NCI-H2081 treated with DMSO at 0.1 percent for 48 hours (cell line): Measurements from ENCODE around the gene BORCS8.

Experiments
- DNase-seq: peaks from one replicate; lab custom pipeline; 2025; lab: John Stamatoyannopoulos, UW

Gene BORCS8

DNA sequence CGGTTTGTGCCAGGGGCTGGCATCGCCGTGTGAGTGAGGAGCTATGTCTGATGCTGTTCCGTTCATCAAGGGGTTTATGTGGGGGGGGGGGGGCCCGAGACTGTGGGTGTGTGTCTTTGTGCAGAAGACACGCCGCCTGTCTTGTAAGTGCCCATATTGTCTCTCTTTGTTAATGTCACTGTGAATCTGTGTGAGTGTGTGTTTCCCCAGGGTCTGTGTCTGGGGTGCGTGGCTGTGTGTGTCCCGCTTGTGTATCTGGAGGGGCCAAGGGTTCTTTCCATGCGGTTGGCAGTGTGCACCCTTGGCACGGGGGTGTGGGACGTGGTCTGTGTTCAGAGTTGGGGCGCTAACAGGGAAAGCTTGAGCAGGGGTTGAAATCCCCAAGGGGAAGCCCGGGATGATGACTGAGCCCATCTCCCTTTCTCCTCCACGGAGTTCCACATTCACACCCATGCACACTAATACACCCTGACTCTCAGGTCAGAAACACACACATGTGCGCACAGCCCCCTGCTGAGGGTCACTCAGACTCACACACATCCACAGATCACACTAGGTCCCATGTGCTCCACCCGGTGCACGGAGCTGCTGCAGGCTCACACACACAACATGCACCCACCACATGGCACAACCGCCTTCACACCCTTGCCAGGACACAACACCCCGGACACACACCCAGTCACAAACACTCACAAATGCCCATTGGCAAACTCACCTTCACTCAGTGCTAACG lies 21.6 kb upstream of the BORCS8 start:
- no peak for DNase-seq

DNA sequence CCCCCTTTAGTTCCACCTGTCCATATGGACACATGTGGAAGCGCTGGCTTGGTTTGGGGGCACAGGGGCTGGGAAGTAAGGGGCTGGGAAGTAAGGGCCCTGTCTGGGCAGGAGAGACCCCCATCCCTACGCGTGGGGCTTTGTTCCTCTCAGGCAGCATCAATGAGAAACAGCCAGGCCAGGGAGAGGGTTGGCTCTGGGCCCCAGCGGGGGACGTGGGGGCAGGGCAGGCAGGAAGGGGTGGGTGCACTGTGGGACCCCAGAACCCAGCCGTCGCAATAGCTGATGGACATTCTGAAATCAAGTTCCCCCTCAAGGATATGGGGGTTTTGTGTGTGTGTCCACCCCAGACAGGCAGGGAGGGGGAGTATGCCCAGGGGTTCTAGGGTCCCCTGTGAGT lies 21.0 kb upstream of the BORCS8 start:
- DNase-seq = no peak

DNA sequence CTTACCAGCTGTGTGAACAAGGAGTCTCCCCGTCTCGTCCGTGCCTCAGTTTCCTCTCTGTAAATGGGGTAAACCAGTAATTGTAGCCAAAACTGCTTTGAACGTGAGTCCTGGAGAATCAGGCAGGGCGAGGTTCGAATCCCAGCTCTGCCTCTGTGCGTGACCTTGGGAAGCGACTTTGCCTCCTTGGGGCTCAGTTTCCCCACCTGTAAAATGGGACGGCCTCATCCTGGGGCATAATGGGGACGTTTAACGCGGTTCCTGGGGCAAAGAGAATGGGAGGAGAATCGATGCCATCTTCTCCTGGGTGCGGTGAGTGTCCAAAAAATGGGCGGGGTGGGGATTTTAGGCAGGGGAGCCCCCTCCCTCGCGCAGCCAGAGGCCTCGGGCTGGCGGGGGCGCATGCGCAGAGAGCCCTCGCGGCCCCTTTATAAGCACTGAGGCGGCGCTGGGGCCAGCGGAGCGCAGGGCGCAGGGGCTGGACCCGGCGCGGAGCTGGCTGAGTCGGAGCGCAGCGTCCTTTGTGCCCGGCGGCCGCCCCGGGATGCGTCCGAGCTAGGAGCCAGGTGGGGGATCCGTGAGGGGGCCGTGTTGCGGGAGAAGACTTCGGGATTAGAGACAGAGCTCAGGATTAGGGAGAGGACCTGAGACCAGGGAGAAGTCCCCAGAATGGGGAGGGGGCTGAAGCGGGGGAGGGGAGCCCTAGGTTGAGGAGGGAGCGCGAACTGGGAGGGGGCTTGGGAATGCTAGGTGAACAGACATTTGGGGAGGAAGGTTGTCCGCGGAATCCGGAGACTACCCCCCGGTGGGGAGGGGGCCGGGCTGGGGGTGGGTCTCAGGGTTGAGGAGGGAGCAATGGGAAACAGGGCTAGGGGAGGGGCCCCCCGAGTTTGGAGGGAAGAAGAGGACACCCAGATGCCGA lies 19.8 kb upstream of the BORCS8 start, which contains the start of gene NCAN:
Gene NCAN, plus strand, starts transcription at position 460 of the 922 bp plus-strand sequence. CDS start 4,996 bp downstream, outside the sequence.
- DNase-seq = no peak

DNA sequence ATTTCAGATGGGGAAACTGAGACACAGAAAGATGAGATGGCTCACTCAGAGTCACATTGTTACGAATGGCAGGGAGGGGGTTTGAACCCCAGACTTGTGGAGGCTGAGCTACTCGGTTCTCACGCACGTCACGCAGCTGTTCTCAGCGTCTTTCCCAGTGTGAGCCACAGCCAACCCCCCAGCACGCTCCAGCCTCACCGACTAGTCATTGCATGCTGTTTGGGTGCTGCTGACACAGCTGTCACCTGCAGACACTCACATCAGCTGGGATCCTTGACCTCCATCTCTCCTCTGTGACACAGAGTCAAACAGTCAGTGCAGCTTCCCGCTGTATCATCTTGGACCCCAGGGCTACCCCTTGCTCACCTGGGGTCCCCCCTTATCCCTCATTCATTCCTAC lies 17.4 kb upstream of the BORCS8 start:
- no peak for DNase-seq

DNA sequence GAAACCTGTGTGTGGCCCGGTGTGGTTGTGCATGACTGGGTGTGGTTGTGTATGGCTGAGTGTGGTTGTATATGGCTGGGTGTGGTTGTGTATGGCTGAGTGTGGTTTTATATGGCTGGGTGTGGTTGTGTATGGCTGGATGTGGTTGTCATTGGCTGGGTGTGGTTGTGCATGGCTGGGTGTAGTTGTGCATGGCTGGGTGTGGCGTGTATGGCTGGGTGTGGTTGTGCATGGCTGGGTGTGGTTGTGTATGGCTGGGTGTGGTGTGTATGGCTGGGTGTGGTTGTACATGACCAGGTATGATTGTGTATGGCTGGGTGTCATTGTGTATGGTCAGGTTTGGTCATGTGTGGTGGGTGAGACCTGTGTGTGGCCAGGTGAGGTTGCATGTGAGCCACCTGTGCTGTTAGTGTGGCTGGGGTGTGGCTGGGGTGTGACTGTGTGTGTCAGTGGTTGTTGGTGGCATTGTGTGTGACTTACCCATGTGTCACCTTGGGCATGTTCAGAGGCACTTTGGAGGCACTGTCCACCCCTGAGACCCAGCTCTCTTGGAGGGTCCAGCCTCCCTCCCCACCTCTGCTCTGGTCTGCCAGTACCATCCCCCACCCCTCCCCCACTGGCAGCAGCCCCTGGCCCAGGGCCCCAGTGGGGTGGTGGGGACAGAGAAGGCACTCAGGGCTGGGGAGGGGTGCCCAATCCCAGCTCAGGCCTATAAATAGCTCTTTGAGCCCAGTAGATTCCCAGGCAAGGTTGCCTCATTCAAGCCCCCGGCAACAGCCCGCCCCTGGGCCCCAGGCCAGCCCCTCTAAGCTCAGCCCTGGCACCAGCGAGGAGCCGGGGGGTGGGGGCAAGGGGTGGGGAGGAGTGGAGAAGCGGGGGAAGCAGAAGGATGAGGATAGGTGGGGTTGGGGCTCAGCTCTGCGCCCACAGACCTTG lies 16.0 kb upstream of the BORCS8 start:
- DNase-seq = no peak

DNA sequence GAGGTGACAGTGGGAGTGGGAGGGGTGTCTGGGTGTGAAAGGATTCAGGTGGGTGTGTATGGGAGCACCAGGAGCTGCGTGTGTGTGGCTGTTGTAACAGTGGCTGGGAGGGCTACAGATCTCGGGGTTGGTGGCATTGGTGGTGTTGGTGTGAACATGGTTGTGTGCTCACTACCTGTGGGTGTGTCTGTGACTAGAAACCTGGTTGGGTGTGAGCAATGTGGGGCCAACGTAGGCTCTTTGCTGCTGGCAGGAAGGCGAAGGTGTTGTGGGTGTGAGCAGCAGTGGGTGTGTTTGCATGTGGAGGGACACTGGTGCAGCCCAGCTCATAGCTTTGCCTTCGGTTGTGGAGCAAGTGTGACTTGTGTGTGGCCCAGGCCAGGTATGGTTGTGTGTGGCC lies 15.0 kb upstream of the BORCS8 start:
- DNase-seq = no peak

DNA sequence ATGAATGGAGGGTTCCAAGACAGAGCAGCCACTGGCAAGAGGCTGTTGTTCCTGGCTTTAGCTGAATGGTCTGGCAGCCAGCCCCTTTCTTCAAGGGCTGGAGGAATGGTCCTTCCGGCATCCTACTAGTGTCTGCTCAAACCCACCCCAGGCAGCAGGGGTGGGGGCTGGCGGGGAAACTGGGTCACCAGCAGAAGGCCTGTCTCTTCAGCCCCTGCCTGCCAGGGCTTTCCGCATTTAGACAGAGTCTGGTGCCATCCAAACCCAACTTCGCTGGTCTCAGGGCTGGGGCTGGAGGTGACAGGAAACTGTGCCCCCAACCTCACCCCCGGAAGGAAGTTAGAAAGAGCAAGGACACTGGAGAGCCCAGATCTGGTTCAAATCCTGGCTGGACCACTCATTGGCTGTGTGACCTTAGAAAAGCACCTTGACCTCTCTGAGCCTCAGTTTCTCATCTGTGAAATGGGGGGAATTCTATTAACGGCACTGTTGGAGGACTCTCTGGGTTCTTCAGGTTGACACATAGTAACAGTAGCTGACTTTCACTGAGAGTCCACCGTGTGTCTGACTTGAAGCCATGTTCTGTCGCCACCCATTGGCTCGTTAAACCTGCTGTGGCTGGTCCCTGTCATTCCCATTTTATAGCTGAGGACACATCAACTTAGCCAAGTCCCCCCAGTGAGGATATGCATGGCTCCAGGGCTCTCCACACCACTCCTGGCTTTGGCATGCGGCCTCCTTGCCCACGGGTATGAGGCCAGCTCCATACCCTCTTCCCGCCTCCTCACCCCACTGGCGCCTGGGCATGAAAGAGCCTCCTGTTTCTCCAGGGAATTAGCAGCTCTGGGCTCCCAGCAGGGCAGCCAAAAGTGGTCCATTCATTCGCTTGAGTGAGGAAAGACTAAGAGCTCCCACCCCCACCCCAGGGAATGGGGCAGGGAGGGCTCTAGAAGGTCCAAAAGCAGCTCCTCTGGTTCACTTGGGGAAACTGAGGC lies 13.8 kb upstream of the BORCS8 start:
- no peak for DNase-seq

DNA sequence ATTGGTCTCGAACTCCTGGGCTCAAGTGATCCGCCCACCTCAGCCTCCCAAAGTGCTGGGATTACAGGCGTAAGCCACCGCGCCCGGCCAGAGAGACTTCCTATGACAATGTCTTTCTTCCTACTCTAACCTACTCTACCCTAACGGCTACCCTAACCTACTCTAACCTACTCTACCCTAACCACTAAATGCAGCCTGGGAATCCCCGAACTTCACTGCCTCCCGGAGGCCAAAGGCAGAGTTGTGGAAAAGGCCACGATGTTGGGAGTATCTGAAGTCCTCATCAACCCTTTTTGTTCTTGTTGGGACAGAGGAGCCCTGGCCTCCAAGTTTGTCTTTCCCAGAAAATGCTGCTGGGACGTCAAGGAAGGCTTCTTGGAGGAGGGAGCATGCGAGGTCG lies 12.2 kb upstream of the BORCS8 start:
- DNase-seq = no peak

DNA sequence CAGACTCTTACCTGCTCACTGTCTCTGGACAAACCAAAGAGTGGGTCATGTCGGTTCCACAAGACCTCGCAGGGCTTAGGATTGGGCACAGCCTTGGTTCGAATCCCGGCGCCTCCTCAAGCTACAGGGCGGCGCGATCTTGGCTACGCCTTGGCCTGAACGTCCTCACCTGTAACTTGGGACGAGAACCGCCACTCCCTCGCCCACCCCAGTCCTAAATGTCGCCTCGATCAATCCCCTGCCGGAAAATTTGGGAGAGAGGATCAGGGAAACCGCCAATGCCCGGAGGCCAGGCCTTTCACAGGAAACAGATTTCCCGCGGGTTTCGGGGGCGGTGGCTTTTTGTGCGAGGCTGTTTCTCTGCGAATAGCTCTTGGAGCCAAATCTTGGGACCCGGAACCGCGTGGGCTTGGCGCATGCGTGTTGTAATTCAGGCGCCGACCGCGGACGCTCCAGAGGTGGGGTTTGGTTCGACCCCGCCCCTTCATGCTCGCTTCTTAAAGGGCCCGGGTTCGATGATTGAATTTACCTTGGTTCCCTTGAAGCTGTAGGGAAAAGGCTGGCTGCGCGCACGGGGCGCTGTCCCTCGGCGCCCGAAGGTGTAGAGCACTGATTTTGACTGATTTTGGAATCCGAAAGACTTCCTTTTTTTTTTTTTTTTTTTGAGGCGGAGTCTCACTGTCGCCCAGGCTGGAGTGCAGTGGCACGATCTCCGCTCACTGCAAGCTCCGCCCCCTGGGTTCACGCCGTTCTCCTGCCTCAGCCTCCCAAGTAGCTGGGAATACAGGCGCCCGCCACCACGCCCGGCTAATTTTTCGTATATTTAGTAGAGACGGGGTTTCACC lies 11.3 kb upstream of the BORCS8 start, which contains the start of gene NR2C2AP:
Gene NR2C2AP, minus strand, starts transcription at position 403 of the 845 bp plus-strand sequence. Its CDS starts 354 bp downstream, at position 49.
- DNase-seq = peak; percentile 68

DNA sequence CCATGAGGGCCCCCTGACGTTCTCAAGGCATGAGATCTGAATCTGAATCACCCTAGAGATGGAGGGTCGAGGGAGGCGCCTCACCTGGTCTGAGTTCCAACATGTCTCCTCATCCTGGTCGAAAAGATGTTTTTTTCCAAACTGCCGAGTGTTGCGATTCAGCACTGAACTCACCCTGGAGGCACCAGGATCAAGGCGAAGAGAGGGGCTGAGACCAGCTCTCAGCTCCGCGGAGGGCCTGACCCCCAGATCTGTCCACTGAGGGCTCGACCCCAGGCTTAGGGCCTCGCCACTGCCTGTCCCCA lies 10.7 kb upstream of the BORCS8 start:
- DNase-seq = no peak

DNA sequence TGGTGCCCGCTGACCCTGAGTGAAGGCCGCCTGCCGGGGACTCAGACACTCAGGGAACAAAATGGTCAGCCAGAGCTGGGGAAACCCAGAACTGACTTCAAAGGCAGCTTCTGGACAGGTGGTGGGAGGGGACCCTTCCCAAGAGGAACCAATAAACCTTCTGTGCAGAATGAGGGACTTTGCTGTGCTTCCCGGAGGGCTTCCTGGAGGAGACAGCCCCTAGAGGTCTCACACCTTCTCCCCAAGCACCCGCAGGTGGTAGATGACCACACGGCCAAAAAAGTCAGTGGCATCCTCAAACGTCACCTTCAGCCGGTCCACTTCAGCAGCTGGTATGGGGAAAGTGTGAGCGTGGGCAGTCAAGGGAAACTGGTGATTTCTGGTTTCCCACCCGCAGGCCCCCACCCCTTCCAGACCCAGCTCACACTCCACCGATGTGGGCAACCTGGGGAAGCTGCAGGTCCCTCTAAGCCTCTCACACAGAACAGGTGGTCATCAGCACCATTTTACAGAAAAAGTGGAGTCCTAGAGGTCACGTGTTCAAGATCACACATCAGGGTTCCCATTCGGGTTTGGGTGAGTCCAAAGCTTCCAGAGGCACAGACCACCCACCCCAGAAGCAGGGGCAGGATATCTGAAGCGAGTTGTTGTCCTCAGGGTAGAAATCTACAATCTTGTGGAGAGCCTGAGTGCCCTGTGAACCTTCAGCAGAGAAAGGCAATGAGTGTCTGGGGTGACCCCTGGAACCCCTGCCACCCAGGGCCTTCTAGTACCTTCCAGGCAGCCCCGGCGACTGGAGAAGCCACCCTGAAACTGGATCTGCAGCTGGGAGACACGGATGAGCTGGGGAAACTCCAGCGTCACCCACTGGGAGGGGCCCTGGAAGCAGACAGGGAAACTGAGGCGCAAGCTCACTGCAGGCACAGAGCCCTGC lies 10.0 kb upstream of the BORCS8 start:
- no peak for DNase-seq

DNA sequence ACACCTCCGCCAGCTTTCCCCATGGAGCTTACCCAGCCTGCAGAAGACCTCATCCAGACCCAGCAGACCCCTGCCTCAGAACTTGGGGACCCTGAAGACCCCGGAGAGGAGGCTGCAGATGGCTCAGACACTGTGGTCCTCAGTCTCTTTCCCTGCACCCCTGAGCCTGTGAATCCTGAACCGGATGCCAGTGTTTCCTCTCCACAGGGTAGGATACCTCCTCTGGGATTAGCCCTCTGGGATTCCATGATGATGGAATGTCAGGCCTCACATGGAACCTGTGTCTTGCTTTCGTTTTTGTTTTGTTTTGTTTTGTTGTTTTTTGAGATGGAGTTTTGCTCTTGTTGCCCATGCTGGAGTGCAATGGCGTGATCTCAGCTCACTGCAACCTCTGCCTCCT lies 2.0 kb upstream of the BORCS8 start:
- DNase-seq = no peak

DNA sequence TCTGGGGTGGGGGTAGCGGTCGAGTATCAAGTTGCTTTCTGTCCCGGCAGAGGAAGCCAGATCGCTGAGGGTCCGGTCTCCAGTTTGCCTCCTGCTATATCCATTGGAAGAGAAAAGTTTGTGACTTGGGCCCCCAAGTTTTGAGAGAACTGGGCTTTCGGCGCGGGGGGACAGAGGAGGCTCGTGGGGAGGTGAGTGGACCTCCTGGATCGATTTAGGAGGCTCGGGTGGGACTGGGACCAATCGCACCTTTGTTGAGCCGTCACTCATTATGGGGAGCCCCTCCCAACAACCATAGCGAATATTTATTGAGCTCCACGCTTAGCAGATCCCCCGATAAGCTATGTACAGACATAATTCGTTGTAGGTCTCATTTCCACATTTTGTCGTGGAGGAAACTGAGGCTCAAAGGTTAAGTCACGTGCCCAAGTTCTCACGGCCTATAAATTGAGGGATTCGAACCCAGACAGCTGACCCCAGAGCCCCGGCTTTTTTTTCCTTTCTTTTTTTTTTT lies 1.0 kb upstream of the BORCS8 start:
- no peak for DNase-seq

DNA sequence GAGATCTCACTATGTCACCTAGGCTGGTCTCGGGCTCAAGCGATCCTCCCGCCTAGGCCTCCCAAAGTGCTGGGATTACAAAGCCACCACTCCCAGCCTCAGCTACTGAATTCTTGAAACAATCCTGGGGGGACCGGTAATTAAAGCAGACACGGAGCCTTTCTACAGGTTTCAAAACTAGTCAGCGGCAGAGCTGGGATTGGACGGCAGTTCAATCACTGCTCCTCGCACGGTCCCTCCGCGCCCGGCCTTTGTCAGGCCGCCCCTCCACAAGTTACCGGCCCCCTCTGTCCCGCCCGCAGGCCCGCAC lies 229 bp downstream of the BORCS8 start:
- DNase-seq = no peak

DNA sequence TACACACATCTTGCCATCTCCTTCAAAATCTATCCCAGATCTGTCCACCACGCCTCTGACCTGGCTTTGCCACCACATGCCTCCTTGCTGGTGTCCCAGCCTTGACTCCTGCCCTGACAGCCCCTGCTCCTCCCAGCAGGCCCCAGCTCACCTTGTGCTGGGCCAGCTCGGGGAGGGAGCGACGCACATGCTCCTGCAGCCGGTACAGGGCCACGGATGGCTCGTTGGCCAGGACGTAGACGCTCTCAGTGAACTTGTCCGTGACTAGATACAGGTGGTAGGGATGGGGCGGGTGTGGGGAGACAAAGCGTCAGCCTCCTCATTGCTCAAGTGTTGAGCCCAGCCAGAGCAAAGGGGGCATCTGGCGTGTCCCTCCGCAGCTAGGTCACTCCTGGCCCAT lies 5.2 kb downstream of the BORCS8 start:
- DNase-seq = no peak

DNA sequence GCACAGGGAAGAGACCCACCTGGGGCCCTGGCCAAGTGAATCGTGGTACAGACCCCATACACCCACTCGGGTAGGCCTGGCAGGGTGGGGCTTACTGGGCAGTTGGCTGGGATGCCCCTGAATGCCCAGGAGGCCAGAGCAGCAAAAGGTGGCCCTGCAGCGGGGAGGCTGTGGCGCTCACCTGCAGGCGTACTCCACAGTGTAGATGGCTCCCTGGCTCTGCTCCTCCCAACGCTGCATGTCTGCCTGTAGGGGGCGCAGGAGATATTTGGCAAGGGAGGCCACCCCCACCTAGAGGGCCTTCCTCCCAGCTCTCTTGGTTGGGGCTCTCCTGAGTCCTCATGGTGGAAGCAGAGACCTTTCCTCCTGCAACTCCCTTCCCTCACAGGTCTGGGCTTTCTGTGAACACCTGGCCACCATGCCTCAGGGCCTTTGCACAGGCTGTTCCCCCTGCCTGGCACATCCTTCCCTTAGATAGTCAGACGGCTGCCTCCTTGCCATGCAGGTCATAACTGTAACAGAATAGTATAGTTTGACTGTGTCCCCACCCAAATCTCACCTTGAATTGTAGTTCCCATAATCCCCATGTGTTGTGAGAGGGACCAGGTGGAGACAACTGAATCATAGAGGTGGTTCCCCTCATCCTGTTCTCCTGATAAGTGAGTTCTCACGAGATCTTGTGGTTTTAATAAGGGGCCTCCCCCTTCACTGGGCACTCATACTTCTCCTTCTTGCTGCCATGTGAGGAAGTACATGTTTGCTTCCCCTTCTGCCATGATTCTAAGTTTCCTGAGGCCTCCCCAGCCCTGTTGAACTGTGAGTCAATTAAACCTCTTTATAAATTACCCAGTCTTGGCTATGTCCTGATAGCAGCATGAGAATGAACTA lies 5.9 kb downstream of the BORCS8 start:
- DNase-seq = peak; percentile 8

DNA sequence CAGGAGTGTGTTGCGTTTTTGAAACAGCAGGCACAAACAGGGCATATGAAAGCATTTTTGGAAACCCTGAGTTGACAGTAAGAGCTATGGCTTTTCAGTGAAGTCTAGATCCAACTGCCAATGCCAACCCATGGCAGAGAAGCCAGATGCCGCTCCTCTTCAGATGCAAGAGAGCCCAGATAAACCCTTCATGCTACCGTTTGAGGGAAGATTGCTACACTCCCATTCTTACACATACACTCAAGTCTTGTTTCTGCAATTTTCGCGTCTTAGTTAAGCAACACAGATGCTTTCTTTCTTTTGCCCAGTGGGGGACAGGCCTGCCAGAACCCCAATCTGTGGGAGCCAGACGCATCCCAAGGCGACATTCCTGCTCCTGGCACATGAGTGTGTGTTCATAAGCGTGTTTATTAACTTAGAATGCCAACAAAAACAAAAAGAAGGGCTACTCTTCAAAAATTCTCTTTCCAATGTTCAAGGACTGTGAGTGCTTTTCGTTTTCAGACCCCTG lies 10.4 kb downstream of the BORCS8 start:
- no peak for DNase-seq
